Breast epithelium (tissue), 3 donors: ENCODE data around the gene TLR6.

ENCODE experiments used
- CTCF ChIP-seq, 3 donors: fragments of 450-650 bp; IDR thresholded peaks; one replicate each; pipeline ENCODE4 v1.5.1; 2016 to 2017; ENCODE audit warnings: antibody characterized with exemption in 3 of 3, mild to moderate bottlenecking in 3 of 3, moderate library complexity in 3 of 3
- POLR2A ChIP-seq: fragments of 450-650 bp; IDR thresholded peaks from one replicate; pipeline ENCODE4 v1.6.1; 2016; ENCODE audit warnings: antibody characterized with exemption, mild to moderate bottlenecking, moderate library complexity
- POLR2AphosphoS5 ChIP-seq, 3 donors: sonication (generic); formaldehyde crosslinking; IDR thresholded peaks; one replicate each; pipeline ENCODE4 v1.6.1; 2017; ENCODE audit warnings: antibody characterized with exemption in 3 of 3

- TF ChIP-seq POLR2AphosphoS5 (IDR thresholded peaks at IDR 0.05) (no peak), CTCF (IDR thresholded peaks at IDR 0.05) (no peak), POLR2A (no peak)
These were observed 40.3 kb upstream of the TLR6 start for GRCh38 chr4:38896940-38897339.
